GM12878 (cell line): ENCODE results near the gene ERLEC1. TPM values are rescaled to one million over a fixed set of nuclear protein-coding genes. Genes with fewer than 3 reads are reported as not detected.

ENCODE experiments used
- ATAC-seq: fragments of 200-7000 bp; cut with Tn5 transposase; 3 replicates; pipeline ENCODE4 v1.9.1; 2020; ENCODE audit warnings: mild to moderate bottlenecking, moderate library complexity
- BruUV-seq: library from RNA; stranded (reverse); fragments of 400-500 nt; replicated peaks from 2 replicates; lab custom pipeline; 2021; lab: Mats Ljungman, UMichigan
- CTCF ChIA-PET: fragments of 300-600 bp; sonication (Branson Sonifier 250); formaldehyde crosslinking; extraction: SDS; loops from one replicate; lab custom pipeline; 2021; ENCODE audit warnings: inconsistent platforms; lab: Yijun Ruan, JAX
- POLR2A ChIA-PET: fragments of 350-600 bp; formaldehyde crosslinking; extraction: SDS; loops from one replicate; lab custom pipeline; 2021; ENCODE audit warnings: inconsistent platforms; lab: Charles Lee
- RAD21 ChIA-PET: fragments of 300-600 bp; sonication (Branson Sonifier 250); formaldehyde crosslinking; loops from one replicate; lab custom pipeline; 2023; ENCODE audit warnings: antibody characterized with exemption; ENCODE audit not compliant: unreplicated experiment; lab: Charles Lee
- SMC1A ChIA-PET: fragments of 300-600 bp; sonication (Branson Sonifier 250); formaldehyde crosslinking; loops from one replicate; lab custom pipeline; 2023; ENCODE audit not compliant: unreplicated experiment, uncharacterized antibody; lab: Charles Lee
- DNase-seq: peaks from one replicate; pipeline ENCODE4 v3.0.0-alpha.2; 2011; ENCODE audit warnings: low read depth, low spot score
- FAIRE-seq: peaks from 3 replicates; lab custom pipeline; 2011; peaks lifted over from hg19 to GRCh38; lab: Jason Lieb, UNC
- H2AFZ ChIP-seq: 2 replicates; pipeline ENCODE4 v1.6.0; 2011; ENCODE audit warnings: low read depth, low read length, control low read depth; ENCODE audit not compliant: control insufficient read depth
- H3K27ac ChIP-seq: 2 replicates; pipeline ENCODE4 v1.5.1; 2011; ENCODE audit warnings: control low read depth; ENCODE audit not compliant: control insufficient read depth, insufficient read depth
- H3K27me3 ChIP-seq, 2 experiments: replicated peaks in 1 of 2; 2 replicates each; pipeline versions ENCODE4 v1.6.0 to v1.6.1; 2011; ENCODE audit warnings: low read length in 1 of 2; ENCODE audit not compliant: control insufficient read depth in 2 of 2, insufficient read depth in 2 of 2
- H3K36me3 ChIP-seq, 2 experiments: 2 replicates each; pipeline ENCODE4 v1.5.1; 2011; ENCODE audit warnings: low read length in 1 of 2; ENCODE audit not compliant: control insufficient read depth in 2 of 2, insufficient read depth in 2 of 2
- H3K4me1 ChIP-seq: 2 replicates; pipeline ENCODE4 v1.6.1; 2011; ENCODE audit warnings: mild to moderate bottlenecking, low read length, moderate library complexity, mixed read lengths; ENCODE audit not compliant: control insufficient read depth, insufficient read depth
- H3K4me2 ChIP-seq: 2 replicates; pipeline ENCODE4 v1.6.0; 2011; ENCODE audit warnings: control low read depth; ENCODE audit not compliant: control insufficient read depth, insufficient read depth
- H3K4me3 ChIP-seq: fragments of 200-600 bp; sonication (generic); 2 replicates; pipeline ENCODE4 v1.5.1; 2016
- H3K79me2 ChIP-seq: 2 replicates; pipeline ENCODE4 v1.6.0; 2011; ENCODE audit warnings: low read length; ENCODE audit not compliant: control insufficient read depth, insufficient read depth
- H3K9ac ChIP-seq: 2 replicates; pipeline ENCODE4 v1.8.0; 2011; ENCODE audit warnings: low read length, control low read depth, mixed read lengths; ENCODE audit not compliant: control insufficient read depth, insufficient read depth
- H3K9me3 ChIP-seq: replicated peaks from 3 replicates; pipeline ENCODE4 v1.5.1; 2011; ENCODE audit warnings: mild to moderate bottlenecking, low read length; ENCODE audit not compliant: control insufficient read depth, insufficient read depth
- H4K20me1 ChIP-seq: 2 replicates; pipeline ENCODE4 v1.6.0; 2011; ENCODE audit not compliant: control insufficient read depth, insufficient read depth
- BCL11A ChIP-seq: IDR thresholded peaks from 2 replicates; pipeline ENCODE4 v1.6.1; 2011; ENCODE audit warnings: low read depth, low read length
- EED ChIP-seq: sonication (generic); IDR thresholded peaks from 2 replicates; pipeline ENCODE4 v1.6.1; 2016; ENCODE audit warnings: antibody characterized with exemption, low read depth
- ETV6 ChIP-seq, 2 experiments: fragments of 450-650 bp in 1 of 2; IDR thresholded peaks in 1 of 2; conservative IDR thresholded peaks in 1 of 2; 2 replicates each; pipeline ENCODE4 v1.6.1; 2014; ENCODE audit warnings: antibody characterized with exemption in 1 of 2, borderline replicate concordance in 1 of 2, low read depth in 1 of 2, mild to moderate bottlenecking in 1 of 2, moderate library complexity in 1 of 2
- IRF4 ChIP-seq: IDR thresholded peaks from 2 replicates; pipeline ENCODE4 v1.6.1; 2011; ENCODE audit warnings: low read depth, low read length
- JUND ChIP-seq: IDR thresholded peaks from 2 replicates; pipeline ENCODE4 v1.6.1; 2012; ENCODE audit warnings: low read depth, mild to moderate bottlenecking, low read length, improper control_type of control experiment, moderate library complexity
- LARP7 ChIP-seq: fragments of 450-650 bp; IDR thresholded peaks from 2 replicates; pipeline ENCODE4 v1.6.1; 2017; ENCODE audit warnings: mild to moderate bottlenecking
- NR2C2 ChIP-seq: IDR thresholded peaks from 2 replicates; pipeline ENCODE4 v1.6.1; 2011; ENCODE audit warnings: borderline replicate concordance, low read depth; ENCODE audit not compliant: control insufficient read depth, insufficient read length
- NRF1 ChIP-seq: conservative IDR thresholded peaks from 2 replicates; pipeline ENCODE4 v1.6.1; 2011; ENCODE audit warnings: mild to moderate bottlenecking, low read depth, low read length, improper control_type of control experiment
- POLR2AphosphoS2 ChIP-seq: IDR thresholded peaks from 2 replicates; pipeline ENCODE4 v1.6.1; 2011; ENCODE audit warnings: low read depth, mild to moderate bottlenecking, low read length, improper control_type of control experiment, moderate library complexity
- RFX5 ChIP-seq: IDR thresholded peaks from 2 replicates; pipeline ENCODE4 v1.6.1; 2011; ENCODE audit warnings: low read depth, low read length, improper control_type of control experiment
- SIN3A ChIP-seq: IDR thresholded peaks from 2 replicates; pipeline ENCODE4 v1.6.1; 2012; ENCODE audit warnings: low read depth, low read length, improper control_type of control experiment
- SMARCA5 ChIP-seq: fragments of 450-650 bp; IDR thresholded peaks from 2 replicates; pipeline ENCODE4 v1.6.1; 2017; ENCODE audit warnings: mild to moderate bottlenecking
- STAT1 ChIP-seq: fragments of 450-650 bp; conservative IDR thresholded peaks from 2 replicates; pipeline ENCODE4 v1.6.1; 2014; ENCODE audit warnings: antibody characterized with exemption, mild to moderate bottlenecking
- TARDBP ChIP-seq: IDR thresholded peaks from 2 replicates; pipeline ENCODE4 v1.6.1; 2016; ENCODE audit warnings: borderline replicate concordance
- WGBS: methylation state at CpG from one replicate; pipeline ENCODE4 v1.1.6; 2016; ENCODE audit warnings: low lambda C conversion rate; ENCODE audit not compliant: insufficient replicate concordance, insufficient coverage; ENCODE audit errors: missing lambda C conversion rate; 5-methylcytosine and 5-hydroxymethylcytosine counted together
- in situ Hi-C: fragments of 300-500 bp; cut with MboI; formaldehyde crosslinking; loops from 9 replicates; pipeline ENCODE4 v1.14.3; 2018; ENCODE audit warnings: mixed read lengths
- intact Hi-C: fragments of 100-400 bp; cut with micrococcal nuclease; formaldehyde crosslinking; loops from one replicate; pipeline ENCODE4 v1.14.2; 2022; ENCODE audit not compliant: unreplicated experiment
- polyA plus RNA-seq, 11 experiments: library from polyadenylated mRNA; depleted of rRNA in 4 of 11; unstranded in 6 of 11; stranded (reverse) in 5 of 11; fragments of >200 nt; fragmentation: Nextera tagmentation in 4 of 11; fragmentation: Illumina TruSeq in 1 of 11; extraction: Ambion mirVana in 4 of 11; extraction: Trizol in 1 of 11; gene quantifications; 1 replicate in 1 of 11; 2 replicates in 10 of 11; pipeline versions ENCODE4 v1.2.1 to v1.2.3, GENCODE V29; 2011 to 2016; ENCODE audit warnings: inconsistent platforms in 2 of 11, missing spikeins in 2 of 11, low read depth in 1 of 11
- total RNA-seq, 4 experiments: library from RNA; depleted of rRNA in 3 of 4; stranded (reverse); fragments of >200 nt in 3 of 4; fragmentation: Illumina TruSeq in 1 of 4; extraction: Trizol in 1 of 4; gene quantifications; 2 replicates each; pipeline versions ENCODE4 v1.2.1 to v1.2.3, GENCODE V29; 2013 to 2021
- TF ChIP-seq, protein P1 (sequence below): IDR thresholded peaks from 2 replicates; pipeline ENCODE4 v1.6.1; 2011; ENCODE audit warnings: low read depth, low read length, improper control_type of control experiment, borderline replicate concordance
- TF ChIP-seq, protein P2 (sequence below): IDR thresholded peaks from 2 replicates; pipeline ENCODE4 v1.6.1; 2012; ENCODE audit warnings: low read length, inconsistent platforms
- TF ChIP-seq, protein P3 (sequence below), 3 experiments: IDR thresholded peaks in 2 of 3; conservative IDR thresholded peaks in 1 of 3; 2 replicates each; pipeline ENCODE4 v1.5.1; 2011; ENCODE audit warnings: low read depth in 3 of 3, low read length in 3 of 3, mild to moderate bottlenecking in 3 of 3, control low read depth in 2 of 3, moderate library complexity in 2 of 3, inconsistent platforms in 1 of 3, mixed read lengths in 1 of 3; ENCODE audit not compliant: control insufficient read depth in 2 of 3, insufficient read depth in 1 of 3; ENCODE audit errors: extremely low read depth in 1 of 3
- TF ChIP-seq, protein P4 (sequence below): fragments of 450-650 bp; conservative IDR thresholded peaks from 2 replicates; pipeline ENCODE4 v1.6.1; 2017; ENCODE audit warnings: mild to moderate bottlenecking, moderate library complexity

Gene ERLEC1
- total and polyA plus RNA-seq, 10 of the 15 experiments (the other 5 are each of a cell fraction or from before 2014, with no cell fraction given) = 14.1 to 52.2 (median 30.0) TPM

DNA sequence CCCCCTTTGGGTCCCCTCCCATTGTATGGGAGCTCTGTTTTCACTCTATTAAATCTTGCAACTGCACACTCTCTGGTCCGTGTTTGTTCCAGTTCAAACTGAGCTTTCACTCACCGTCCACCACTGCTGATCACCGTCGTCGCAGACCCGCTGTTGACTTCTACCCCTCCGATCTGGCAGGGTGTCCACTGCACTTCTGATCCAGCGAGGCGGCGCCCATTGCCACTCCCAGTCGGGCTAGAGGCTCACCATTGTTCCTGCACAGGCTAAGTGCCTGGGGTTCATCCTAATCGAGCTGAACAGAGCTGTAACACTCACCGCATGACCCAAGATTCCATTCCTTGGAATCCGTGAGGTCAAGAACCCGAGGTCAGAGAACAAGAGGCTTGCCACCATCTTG is 30.2 kb upstream of the ERLEC1 start:
- no peak for DNase-seq
- H3K27me3 ChIP-seq = no peaks in the 10 kb centered on the region
- SMC1A ChIA-PET = interaction anchor here (2.8 kb wide), 1 partner anchor 11 kb away, joined by 13 read pairs; the partner anchor contains the start of gene CHAC2
- intact Hi-C loops = no loop called here
- RAD21 ChIA-PET = no interaction called here
- no peak for FAIRE-seq
- POLR2A ChIA-PET = interaction anchor here (1.8 kb wide), 1 partner anchor 11 kb away, joined by 6 read pairs; the partner anchor contains the start of gene CHAC2
- ATAC-seq = no peak
- 98% methylated on average over 14 of the region's 15 CpGs for WGBS
- H3K9me3 ChIP-seq = no peaks in the 10 kb centered on the region
- H3K36me3 ChIP-seq = no peaks in the 10 kb centered on the region; a peak in 1 of 4 replicates
- H4K20me1 ChIP-seq = no peaks in the 10 kb centered on the region
- H2AFZ ChIP-seq = no peak overlapping the region
- TF ChIP-seq, protein P1, sequence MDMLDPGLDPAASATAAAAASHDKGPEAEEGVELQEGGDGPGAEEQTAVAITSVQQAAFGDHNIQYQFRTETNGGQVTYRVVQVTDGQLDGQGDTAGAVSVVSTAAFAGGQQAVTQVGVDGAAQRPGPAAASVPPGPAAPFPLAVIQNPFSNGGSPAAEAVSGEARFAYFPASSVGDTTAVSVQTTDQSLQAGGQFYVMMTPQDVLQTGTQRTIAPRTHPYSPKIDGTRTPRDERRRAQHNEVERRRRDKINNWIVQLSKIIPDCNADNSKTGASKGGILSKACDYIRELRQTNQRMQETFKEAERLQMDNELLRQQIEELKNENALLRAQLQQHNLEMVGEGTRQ = no peak
- TF ChIP-seq RFX5 (no peak), JUND (no peak), LARP7 (no peak), NR2C2 (no peak), EED (no peak), SIN3A (no peak), SMARCA5 (no peak), POLR2AphosphoS2 (no peak), BCL11A (no peak), STAT1 (no peak), ETV6 (conservative IDR thresholded peaks at IDR 0.05 in 1 of 2, IDR thresholded peaks at IDR 0.05 in 1 of 2; ENCODE audit: borderline replicate concordance in 1 of 2, low read depth in 1 of 2) (no peak), NRF1 (no peak), IRF4 (no peak), TARDBP (no peak)
- TF ChIP-seq, protein P2, sequence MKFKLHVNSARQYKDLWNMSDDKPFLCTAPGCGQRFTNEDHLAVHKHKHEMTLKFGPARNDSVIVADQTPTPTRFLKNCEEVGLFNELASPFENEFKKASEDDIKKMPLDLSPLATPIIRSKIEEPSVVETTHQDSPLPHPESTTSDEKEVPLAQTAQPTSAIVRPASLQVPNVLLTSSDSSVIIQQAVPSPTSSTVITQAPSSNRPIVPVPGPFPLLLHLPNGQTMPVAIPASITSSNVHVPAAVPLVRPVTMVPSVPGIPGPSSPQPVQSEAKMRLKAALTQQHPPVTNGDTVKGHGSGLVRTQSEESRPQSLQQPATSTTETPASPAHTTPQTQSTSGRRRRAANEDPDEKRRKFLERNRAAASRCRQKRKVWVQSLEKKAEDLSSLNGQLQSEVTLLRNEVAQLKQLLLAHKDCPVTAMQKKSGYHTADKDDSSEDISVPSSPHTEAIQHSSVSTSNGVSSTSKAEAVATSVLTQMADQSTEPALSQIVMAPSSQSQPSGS = no peak
- TF ChIP-seq, protein P3, sequence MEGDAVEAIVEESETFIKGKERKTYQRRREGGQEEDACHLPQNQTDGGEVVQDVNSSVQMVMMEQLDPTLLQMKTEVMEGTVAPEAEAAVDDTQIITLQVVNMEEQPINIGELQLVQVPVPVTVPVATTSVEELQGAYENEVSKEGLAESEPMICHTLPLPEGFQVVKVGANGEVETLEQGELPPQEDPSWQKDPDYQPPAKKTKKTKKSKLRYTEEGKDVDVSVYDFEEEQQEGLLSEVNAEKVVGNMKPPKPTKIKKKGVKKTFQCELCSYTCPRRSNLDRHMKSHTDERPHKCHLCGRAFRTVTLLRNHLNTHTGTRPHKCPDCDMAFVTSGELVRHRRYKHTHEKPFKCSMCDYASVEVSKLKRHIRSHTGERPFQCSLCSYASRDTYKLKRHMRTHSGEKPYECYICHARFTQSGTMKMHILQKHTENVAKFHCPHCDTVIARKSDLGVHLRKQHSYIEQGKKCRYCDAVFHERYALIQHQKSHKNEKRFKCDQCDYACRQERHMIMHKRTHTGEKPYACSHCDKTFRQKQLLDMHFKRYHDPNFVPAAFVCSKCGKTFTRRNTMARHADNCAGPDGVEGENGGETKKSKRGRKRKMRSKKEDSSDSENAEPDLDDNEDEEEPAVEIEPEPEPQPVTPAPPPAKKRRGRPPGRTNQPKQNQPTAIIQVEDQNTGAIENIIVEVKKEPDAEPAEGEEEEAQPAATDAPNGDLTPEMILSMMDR (IDR thresholded peaks at IDR 0.05 in 2 of 3, conservative IDR thresholded peaks at IDR 0.05 in 1 of 3; ENCODE audit: control insufficient read depth in 2 of 3, extremely low read depth in 1 of 3, insufficient read depth in 1 of 3, low read depth in 3 of 3, low read length in 3 of 3) = no peak
- TF ChIP-seq, protein P4, sequence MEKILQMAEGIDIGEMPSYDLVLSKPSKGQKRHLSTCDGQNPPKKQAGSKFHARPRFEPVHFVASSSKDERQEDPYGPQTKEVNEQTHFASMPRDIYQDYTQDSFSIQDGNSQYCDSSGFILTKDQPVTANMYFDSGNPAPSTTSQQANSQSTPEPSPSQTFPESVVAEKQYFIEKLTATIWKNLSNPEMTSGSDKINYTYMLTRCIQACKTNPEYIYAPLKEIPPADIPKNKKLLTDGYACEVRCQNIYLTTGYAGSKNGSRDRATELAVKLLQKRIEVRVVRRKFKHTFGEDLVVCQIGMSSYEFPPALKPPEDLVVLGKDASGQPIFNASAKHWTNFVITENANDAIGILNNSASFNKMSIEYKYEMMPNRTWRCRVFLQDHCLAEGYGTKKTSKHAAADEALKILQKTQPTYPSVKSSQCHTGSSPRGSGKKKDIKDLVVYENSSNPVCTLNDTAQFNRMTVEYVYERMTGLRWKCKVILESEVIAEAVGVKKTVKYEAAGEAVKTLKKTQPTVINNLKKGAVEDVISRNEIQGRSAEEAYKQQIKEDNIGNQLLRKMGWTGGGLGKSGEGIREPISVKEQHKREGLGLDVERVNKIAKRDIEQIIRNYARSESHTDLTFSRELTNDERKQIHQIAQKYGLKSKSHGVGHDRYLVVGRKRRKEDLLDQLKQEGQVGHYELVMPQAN = no peak
- TF ChIP-seq, all 136 proteins: peak for 0
- no TSS peak for BruUV-seq
- Histone ChIP-seq H3K4me1 (peaks cover 11% of the 10 kb centered on the region; the same call in 1 of the 2 replicates), H3K4me2 (no peak overlapping the region), H3K9ac (no peak overlapping the region), H3K27ac (no peak overlapping the region), H3K79me2 (no peaks in the 10 kb centered on the region), H3K4me3 (no peak overlapping the region)
- in situ Hi-C loops = no loop called here
- CTCF ChIA-PET = no interaction called here
